Vagina (tissue), 2 donors: ENCODE data around the gene CEBPE.

Source experiments
- POLR2A ChIP-seq, 2 donors: fragments of 450-650 bp; IDR thresholded peaks; one replicate each; pipeline ENCODE4 v1.6.1; 2017; ENCODE audit warnings: antibody characterized with exemption in 2 of 2, mild to moderate bottlenecking in 2 of 2, moderate library complexity in 2 of 2
- POLR2AphosphoS5 ChIP-seq, 2 donors: sonication (generic); formaldehyde crosslinking; IDR thresholded peaks; one replicate each; pipeline ENCODE4 v1.9.0; 2017; ENCODE audit warnings: antibody characterized with exemption in 2 of 2, mild to moderate bottlenecking in 2 of 2, low read depth in 1 of 2; ENCODE audit not compliant: insufficient read depth in 1 of 2

DNA sequence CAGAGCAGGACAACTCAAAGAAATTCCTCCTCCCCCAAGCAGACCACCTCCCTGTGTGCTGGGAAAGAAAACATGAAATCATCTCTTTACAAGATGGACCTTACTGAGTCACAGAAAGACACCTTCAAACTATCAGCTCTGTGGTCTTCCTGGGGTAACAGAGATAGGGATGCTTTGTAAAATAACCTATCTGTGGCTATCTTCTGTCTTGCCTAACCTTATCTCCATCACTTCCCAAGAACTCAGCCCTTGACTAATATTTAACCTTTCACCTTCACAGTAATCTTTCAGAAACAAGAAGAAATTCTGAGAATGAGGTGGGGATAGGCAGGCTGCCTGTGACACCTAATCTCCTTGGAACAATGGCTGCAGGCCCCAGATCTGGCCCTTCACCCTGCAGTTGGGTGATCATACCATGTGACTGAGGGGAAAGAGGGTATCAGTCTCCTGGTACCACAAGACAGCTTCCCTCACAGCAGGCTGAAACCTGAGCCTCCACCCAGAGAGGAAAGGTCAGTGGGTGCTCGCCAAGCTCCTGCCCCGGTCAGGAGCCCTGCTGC is 27.4 kb upstream of the CEBPE start:
- TF ChIP-seq POLR2A (IDR thresholded peaks at IDR 0.05) (no peak), POLR2AphosphoS5 (IDR thresholded peaks at IDR 0.05; ENCODE audit: insufficient read depth in 1 of 2, low read depth in 1 of 2) (no peak)
